Lung (tissue), 12 donors: ENCODE measurements around the gene STAM2. TPM values are rescaled to one million over a fixed set of nuclear protein-coding genes. Genes with fewer than 3 reads are reported as not detected.
A peak's percentile ranks its signal among the peaks of the same experiment; 100 is the strongest.

Experiments
- ATAC-seq: fragments of 200-7000 bp; cut with Tn5 transposase; one replicate; pipeline ENCODE4 v1.9.1; 2020; ENCODE audit warnings: moderate number of reproducible peaks; ENCODE audit not compliant: insufficient read depth, low FRiP score
- DNase-seq, 3 donors: peaks; one replicate each; pipeline ENCODE4 v3.0.0-alpha.2; 2013 to 2017
- H3K27ac ChIP-seq, 2 donors: one replicate each; pipeline ENCODE4 v1.5.1; 2013; ENCODE audit warnings: mild to moderate bottlenecking in 2 of 2, moderate library complexity in 2 of 2, control low read depth in 1 of 2, inconsistent platforms in 1 of 2, low read depth in 1 of 2, low read length in 1 of 2
- H3K27me3 ChIP-seq, 3 donors: one replicate each; pipeline ENCODE4 v1.5.1; 2013; ENCODE audit warnings: low read length in 2 of 3; ENCODE audit not compliant: control insufficient read depth in 3 of 3, insufficient read depth in 3 of 3
- H3K36me3 ChIP-seq, 4 donors: one replicate each; pipeline ENCODE4 v1.5.1; 2013; ENCODE audit warnings: low read length in 4 of 4, mild to moderate bottlenecking in 1 of 4, moderate library complexity in 1 of 4; ENCODE audit not compliant: control insufficient read depth in 4 of 4, insufficient read depth in 4 of 4
- H3K4me1 ChIP-seq, 5 donors: one replicate each; pipeline ENCODE4 v1.5.1; 2013; ENCODE audit warnings: low read length in 5 of 5, mild to moderate bottlenecking in 2 of 5, moderate library complexity in 1 of 5; ENCODE audit not compliant: control insufficient read depth in 5 of 5, insufficient read depth in 5 of 5
- H3K4me3 ChIP-seq: one replicate; pipeline ENCODE4 v1.5.1; 2013; ENCODE audit warnings: mild to moderate bottlenecking, control low read depth, moderate library complexity
- H3K9ac ChIP-seq, 2 donors: one replicate each; pipeline ENCODE4 v1.5.1; 2013; ENCODE audit warnings: low read length in 2 of 2, control low read depth in 1 of 2; ENCODE audit not compliant: insufficient read depth in 1 of 2
- H3K9me3 ChIP-seq, 4 donors: one replicate each; pipeline ENCODE4 v1.5.1; 2013; ENCODE audit warnings: low read length in 3 of 4, mild to moderate bottlenecking in 1 of 4, moderate library complexity in 1 of 4; ENCODE audit not compliant: control insufficient read depth in 4 of 4, insufficient read depth in 3 of 4
- CTCF ChIP-seq: IDR thresholded peaks from 2 replicates; pipeline ENCODE4 v1.5.1; 2012; ENCODE audit warnings: mild to moderate bottlenecking; ENCODE audit errors: control extremely low read depth, extremely low read depth
- WGBS, 2 donors: extraction: QIAGEN DNeasy Blood & Tissue Kit; methylation state at CpG; one replicate each; pipeline ENCODE4 v1.1.7; 2013; 5-methylcytosine and 5-hydroxymethylcytosine counted together
- polyA plus RNA-seq, 2 donors: library from polyadenylated mRNA; stranded (reverse); fragments of 200-250 nt; gene quantifications; one replicate each; pipeline ENCODE4 v1.2.1, GENCODE V29; 2013
- total RNA-seq, 2 donors: library from RNA; depleted of rRNA in 1 of 2; stranded (reverse); fragments of >200 nt in 1 of 2; gene quantifications; one replicate each; pipeline ENCODE4 v1.2.1, GENCODE V29; 2014 to 2021
- donor health status: control.
- donor health status: control.
- donor health status: Bipolar disorder and iron deficiency.
- donor health status: healthy.
- donor health status: DM: yes; HTN: yes; CAD: no.

STAM2 gene
- total and polyA plus RNA-seq, 4 donors: 8.0 to 62.1 (median 24.1) TPM

- H3K9ac ChIP-seq: peak overlapping the region in 1 of 2 donors; percentile 87
- H3K27me3 ChIP-seq: no peaks in the 10 kb centered on the region
- no peak for TF ChIP-seq CTCF
- 4 to 7% methylated on average over 29 of the region's 29 CpGs for WGBS, 2 donors
- H3K27ac ChIP-seq: peak overlapping the region; percentile 22 to 98
- peak overlapping the region; percentile 47 for H3K4me3 ChIP-seq
- H3K36me3 ChIP-seq: peaks cover 0 to 6% (median 0%) of the 10 kb centered on the region in 4 donors
- H3K4me1 ChIP-seq: peaks cover 1 to 29% (median 10%) of the 10 kb centered on the region in 5 donors
- ATAC-seq (peak; percentile 5), DNase-seq (no peak)
- no peaks in the 10 kb centered on the region for H3K9me3 ChIP-seq
These were observed 651 bp upstream of the STAM2 start for GRCh38 chr2:152176113-152176714.

GRCh38 chr2:152175012-152175367, 573 bp downstream of the STAM2 start:
- Histone ChIP-seq H3K4me1 (peaks cover 4 to 29% (median 10%) of the 10 kb centered on the region in 5 donors), H3K27ac (peak overlapping the region; percentile 93 to 98), H3K4me3 (peak overlapping the region; percentile 79), H3K9ac (peak overlapping the region; percentile 81 to 98), H3K36me3 (peaks cover 0 to 6% (median 0%) of the 10 kb centered on the region in 4 donors), H3K9me3 (no peaks in the 10 kb centered on the region), H3K27me3 (no peaks in the 10 kb centered on the region)
- WGBS, 2 donors: 0 to 1% methylated on average over 10 of the region's 10 CpGs
- no peak for DNase-seq
- ATAC-seq: peak; percentile 4
- TF ChIP-seq CTCF: no peak

GRCh38 chr2:152174574-152174973, 989 bp downstream of the STAM2 start:
- Histone ChIP-seq H3K4me1 (peaks cover 5 to 29% (median 10%) of the 10 kb centered on the region in 5 donors), H3K9ac (peak overlapping the region in 1 of 2 donors; percentile 98), H3K27me3 (no peaks in the 10 kb centered on the region), H3K36me3 (peaks cover 0 to 6% (median 0%) of the 10 kb centered on the region in 4 donors), H3K9me3 (no peaks in the 10 kb centered on the region), H3K4me3 (peak overlapping the region; percentile 79), H3K27ac (no peak overlapping the region)
- no peak for ATAC-seq
- 25 to 42% methylated on average over 7 of the region's 7 CpGs for WGBS, 2 donors
- no peak for TF ChIP-seq CTCF
- DNase-seq: peak in 1 of 3 donors; percentile 25
